GM19397 (cell line): ENCODE results near the gene IGSF3.
"Not testable (repeated sequence)": the region's sequence is repeated elsewhere in the genome, so short reads cannot be mapped to it uniquely, and the experiment has no call there.

Source experiments
- ATAC-seq: cut with Tn5 transposase; IDR thresholded peaks from one replicate; pipeline ENCODE4 v1.9.1; 2021; ENCODE audit warnings: mild to moderate bottlenecking, moderate library complexity; ENCODE audit not compliant: unreplicated experiment

Gene IGSF3

DNA sequence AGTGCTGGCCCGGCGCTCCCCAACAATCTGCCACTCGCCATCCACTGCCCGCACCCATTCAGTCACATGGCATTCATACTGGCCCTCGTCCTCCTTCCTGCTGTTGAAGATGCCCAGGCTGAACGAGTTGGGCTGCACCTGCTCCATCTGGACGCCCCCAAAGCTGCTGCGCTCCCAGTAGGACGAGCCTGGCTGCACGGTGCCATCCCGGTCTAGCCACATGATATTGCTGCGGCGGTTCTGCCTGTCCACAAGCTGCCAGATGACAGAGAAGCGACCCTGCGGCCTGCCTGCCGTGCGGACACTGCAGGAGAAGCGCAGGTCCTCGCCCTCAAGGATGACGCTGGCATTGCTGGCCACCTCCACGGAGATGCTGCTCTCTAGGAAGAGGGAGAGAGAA lies 63.9 kb downstream of the IGSF3 start:
- not testable (repeated sequence) for ATAC-seq

DNA sequence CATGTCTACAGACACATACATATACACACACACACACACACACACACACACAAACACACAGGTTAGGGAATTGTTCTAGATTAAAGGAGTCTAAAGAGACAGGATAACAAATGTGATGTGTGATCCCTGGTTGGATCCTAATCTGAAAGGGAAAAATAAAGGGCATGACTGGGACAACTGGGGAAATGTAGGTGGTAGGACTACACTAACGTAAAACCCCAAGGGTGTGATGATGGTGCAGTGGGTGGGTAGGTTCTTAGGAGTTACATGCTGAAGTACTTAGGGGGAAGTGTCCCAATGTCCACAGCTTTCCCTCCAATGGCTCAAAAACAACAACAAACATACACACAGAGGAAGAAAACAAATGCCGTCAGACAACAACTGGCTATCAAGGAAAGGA lies 68.2 kb downstream of the IGSF3 start:
- ATAC-seq, result not testable (repeated sequence)

DNA sequence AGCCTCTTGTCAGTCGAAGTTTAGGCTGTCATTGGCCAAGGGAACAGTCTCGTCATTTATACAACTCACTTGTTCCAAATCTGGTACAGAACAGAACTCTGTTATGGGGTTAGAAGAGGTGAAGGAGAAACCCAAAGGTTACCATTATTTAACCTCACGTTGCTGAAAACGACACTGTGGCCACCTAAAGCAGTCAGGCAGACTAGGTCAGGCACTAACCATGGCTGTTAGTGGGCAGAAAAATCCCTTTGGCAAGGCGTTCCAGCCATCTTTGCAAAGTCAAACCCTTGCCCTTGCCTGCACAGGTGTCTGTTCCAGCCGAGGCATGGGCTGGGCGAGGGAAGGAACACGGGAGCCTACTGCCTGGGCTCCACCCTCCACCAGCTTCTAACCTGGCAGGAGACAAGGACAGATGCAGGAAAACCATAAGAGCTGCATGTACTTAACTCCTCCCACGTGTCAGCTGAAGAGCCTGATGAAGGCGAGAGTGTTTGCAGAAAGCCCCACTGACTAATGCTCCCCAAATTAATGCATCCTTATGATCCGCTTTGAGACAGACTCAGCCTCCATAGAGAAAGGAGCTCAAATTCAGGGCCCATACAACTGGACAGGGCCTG lies 69.0 kb downstream of the IGSF3 start:
- not testable (repeated sequence) for ATAC-seq

DNA sequence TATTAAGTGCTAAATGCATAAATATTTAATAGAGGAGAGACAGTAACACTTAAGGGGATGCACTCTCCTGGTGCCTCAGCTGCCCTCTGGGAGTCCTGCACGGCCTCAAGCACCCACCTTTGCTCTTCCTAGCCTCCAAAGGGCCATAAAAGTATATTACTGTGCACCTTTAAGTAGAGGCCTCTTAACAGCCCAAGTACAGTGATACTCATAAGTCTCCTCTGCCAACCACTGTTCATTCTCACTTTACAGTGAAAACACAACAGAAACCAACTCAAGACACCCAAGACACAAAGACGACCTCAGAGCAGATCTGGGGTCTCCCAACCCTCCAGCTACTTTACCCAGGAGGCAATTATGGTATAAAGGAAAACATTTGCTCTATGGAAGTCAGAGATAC lies 70.1 kb downstream of the IGSF3 start:
- ATAC-seq, result peak; percentile 52

DNA sequence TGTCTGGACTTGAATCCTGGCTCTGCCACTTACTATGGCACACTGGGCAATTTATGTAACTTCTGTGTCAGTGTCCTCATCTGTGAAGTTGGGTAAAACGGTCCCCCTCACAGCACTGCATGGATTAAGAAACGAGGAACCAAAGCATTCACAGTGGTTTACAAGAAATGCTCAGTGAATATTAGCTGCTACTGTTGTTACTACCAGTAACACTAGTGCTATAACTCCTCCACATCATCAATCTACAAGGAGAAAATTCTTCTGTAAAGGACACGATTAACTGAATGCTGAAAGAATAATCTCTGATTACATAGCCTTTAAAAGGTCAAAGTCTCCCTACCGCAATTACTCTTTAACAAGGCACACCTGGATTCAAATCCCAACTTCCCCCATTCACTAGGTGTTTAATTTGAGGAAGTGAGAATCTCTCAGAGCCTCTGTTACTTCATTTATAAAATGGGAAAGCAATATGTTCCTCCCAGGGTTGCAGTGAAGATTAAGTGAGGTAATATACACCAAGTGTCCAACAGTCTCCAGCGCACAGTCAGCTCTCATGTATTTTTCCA lies 70.7 kb downstream of the IGSF3 start:
- ATAC-seq, result not testable (repeated sequence)

DNA sequence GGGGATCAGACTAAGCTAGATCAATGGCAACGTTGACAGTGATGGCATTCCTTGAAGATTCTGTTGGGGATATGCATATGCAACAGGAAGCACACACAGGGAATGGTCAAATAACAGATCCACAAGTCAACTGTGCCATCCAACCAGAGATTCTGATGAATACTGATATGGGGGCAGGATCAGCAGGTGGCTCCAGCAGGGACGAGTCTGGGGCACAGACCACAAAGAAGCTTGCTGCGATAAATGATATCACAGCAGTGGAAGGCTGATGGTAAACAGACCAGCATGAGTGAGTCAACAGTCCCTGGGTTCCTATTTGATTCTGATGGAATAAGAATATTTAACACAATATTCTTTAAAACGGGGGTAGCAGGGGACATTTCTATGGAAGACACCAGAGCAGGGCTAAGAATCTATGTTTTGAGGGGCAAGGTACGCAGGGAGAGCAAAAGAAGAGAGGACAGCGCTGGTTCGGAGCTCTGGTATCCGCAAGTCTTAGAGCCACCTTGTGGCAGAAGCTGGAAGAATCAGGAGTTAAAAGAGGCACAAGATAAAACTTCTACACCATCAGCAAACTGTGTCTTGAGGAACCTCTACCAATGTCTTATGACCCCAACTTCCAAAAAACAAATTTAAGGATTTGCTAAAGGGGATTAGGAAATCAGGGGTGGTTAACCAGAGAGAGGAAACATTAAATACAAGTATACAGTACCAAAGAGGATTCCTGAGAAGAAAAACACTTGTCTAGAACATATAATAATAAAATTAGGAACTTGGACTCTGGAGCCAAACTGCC lies 71.4 kb downstream of the IGSF3 start:
- ATAC-seq, result peak; percentile 42

DNA sequence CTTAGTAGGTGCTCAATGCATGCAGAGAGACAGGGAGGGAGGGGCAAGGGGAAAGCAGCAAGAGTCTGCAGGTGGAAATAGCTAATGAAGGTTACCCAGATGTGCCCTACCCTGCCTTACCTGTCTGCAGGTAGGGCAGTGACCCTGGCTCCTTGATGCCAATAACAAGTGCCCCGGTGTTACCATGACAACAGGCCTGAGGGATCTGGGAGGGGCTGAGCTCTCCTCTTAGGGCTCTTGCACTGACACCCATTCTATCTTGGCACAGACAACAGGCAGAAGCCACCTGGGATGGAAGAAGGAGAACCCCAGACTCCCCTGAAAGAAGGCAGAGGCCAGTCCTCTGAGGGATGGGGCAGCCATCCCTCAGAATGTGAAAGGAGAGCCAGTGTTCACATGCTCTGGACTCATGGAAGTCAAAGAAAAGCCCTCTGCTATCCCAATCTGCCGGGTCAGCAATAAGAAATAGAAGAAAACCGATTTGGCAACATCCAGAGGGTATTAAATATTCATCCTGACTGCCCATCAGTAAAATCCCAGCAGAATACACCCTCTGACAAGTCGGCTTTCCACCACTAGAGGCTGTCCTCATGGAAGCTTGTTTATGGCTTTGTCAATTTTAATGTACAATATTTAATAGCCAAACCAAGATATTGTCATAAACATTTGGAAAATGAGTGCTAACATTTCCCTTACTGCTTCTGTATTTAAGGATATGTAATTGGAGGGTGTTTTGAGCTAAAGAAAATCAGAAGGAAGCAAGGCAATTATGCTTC lies 72.3 kb downstream of the IGSF3 start:
- ATAC-seq, result not testable (repeated sequence)

DNA sequence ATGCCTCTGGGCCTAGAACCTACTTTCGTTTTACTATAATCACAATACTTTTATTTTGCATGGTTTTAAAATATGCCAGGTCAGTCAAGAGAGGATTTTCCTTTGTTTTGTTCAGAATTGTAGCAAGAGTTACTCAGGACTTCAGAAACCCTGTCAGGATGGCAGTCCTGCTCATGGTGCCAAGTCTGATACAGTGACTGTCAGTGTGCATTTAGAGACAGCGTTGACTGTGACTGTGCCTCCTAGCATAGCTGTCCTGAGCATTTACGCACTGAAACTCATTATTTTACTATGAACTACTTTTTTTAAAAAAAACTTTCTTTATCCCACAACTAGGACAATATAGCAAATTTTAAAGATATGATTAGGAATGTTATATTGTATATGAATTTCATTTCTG lies 73.6 kb downstream of the IGSF3 start:
- not testable (repeated sequence) for ATAC-seq

DNA sequence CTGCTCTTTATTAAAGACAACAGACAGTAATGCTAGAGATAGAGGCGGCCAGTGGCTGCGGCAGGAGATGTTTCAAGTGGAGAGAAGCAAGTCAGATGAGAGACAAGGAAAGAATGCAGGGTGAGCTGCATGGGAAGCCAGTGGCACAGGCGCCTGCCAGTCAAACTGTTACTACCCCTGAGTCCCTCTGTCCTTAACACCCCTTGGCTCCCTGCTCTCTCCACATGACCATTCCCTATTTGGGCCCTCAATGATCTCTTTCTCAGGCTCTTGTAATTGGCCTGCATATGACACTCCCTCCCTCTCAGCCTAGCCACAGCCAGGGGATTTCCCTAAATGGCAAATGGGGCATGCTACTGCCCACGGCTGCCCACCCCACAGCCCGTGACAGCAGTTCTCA lies 74.1 kb downstream of the IGSF3 start:
- not testable (repeated sequence) for ATAC-seq

DNA sequence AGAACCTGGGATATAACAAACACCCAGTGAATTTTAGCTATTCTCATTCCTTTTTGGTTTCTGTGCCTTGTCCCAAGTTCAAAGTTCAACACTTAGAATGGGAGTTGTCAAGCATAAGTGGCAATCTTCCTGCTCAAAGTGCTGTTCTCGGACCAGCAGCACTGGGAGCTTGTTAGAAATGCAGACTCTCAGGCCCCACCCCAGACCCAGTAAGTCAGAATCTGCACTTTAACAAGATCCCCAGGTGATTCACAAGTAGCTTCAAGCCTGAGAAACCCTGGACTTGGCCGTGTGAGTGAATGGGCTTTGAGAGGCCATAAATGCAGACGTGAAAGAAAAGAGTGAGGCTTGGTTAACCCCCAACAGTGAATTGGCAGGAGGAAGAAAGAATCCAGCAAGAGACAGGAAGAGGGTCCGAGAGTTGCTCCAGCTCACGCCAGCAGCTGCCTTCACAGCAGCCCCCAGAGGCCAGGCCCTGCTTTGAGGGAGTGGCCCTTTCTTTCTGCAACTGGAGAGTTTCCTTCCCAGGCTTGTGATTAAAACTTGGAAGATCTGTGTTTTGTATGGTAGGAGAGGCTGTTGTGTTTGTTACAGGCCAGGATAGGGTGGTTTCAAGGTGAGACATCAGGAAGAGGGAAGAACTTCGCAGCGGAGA lies 75.5 kb downstream of the IGSF3 start:
- not testable (repeated sequence) for ATAC-seq

DNA sequence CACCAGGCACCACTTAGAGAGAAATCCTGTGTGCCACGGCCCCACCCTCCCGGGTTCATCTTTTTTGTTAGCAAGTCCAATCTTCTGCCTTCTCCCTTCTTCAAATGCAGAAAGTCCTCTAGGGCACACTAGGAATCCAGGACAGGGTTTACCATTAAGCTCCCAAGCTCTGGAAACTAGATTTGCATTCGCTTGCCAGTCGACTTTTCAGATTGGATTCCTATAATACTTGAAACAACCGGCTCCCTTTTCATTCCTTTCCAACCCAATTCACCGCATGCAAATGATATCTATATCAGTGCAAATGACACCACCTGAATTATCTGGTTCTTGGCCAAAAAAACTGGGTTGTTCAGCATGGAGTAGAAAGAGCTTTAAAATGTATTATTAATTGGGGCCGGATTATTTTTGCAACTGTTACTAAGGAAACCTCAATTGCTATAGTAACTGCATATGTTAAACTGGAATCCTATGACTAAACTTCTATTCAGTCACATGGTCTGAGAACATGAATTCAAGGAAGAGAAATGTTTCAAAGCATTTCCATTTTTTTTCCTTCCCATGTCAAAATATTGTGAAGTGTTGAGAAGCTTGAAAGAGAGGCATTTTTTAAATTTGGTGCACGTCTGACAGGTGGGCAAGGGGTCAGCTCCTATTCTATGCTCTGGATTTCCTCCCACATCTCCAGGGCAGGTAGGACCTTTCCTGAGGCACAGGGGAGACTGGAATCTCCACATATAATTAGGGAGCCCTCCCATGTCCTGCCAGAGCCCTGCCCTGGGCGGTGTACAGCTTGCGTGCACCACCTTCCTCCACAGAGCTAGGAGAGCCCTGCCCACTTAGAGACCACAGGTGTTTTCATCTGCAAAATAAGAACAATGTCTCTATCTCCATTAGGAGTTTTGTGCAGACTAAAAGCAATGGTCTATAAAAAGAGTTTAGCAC lies 76.3 kb downstream of the IGSF3 start:
- not testable (repeated sequence) for ATAC-seq

DNA sequence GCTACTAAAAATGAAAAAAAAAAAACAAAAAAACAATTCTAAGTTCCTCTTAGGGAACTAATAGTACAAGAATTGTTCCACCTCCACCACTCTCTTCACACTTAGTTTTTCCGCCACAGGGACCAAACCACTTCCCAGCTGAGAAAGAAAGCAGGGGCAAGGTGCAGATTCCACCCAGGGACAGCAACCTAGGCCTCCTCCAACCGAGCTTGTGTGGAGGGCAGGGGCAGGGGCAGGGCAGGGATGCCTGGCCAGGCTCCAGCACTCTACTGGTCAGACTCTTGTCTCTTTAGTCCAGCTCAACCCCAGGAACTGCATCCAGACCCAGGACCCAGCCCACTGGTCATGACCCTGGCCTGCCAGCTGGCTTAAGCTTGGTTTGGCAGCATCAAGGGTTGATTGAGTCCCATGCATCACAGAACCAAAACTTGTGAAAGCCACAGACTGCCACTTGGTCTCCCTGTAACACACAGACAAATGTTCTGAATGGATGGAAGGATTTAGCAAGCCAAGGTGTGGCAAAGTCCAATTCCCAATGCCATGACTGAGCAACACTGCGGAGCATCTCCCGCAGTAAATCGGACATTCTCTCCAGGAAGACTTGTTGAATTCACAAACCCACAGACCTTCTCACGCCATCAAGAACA lies 77.1 kb downstream of the IGSF3 start:
- ATAC-seq, result not testable (repeated sequence)

DNA sequence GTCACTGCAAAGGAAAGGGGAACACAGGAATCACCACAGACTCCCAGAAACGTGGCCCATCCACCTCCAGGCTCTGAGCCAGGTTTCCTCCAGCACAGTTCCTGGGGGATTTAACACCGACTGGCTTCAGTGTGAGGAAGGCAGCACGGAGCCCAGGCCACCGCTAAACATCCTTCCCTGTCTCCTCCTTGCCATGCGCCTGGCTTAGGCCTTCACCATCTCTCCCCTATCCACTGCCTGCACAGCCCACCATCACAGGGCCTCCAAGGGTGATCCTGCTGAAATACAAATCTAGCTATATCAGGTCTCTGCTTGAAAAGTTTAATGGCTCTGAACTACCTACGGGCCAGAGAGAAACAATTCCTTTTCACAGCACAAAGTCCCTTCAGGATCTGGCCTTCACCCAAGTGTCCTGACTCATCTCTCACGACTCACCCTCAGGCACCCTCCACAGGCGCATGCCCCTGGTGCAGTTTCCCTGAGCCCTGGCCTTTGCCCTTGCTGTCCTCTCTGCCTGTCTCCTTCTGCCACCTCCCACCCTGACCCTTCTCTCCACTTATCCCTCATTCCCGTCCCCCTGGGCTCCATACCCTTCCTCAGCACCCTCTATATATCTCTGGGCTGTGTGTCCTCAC lies 78.3 kb downstream of the IGSF3 start:
- not testable (repeated sequence) for ATAC-seq

DNA sequence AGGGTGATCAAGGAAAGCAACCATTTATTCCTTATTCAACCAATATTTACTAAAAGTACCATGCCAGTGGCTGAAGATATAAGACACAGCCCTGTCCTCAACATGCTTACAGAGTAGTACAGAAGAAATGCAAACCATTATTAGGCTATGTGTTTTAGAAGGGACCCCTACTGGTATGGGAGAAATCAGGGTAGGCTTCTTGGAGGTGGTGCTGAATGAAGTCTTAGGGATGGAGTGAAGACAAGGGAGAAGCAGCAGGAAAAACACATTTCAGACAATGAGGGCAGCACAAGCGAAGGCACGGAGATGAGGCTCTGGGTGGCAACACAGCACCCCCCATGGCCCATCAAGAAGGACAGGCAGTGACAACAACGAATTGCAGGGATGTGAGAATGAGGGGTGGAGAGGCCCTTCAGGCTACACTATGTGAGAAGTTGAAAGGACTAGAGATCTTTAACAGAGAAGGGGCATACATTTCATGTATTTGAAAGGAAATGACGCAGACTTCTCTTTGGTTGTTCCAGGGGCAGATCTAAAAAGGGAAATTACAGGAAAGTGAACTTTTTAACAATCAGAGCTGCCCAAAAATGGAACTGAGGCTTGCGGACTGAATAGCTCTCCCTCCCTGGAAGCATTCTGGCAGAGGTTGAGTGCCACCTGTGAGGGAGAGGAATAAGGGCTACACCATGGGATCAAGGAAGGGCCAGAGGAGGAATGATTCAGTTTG lies 79.9 kb downstream of the IGSF3 start:
- no peak for ATAC-seq

DNA sequence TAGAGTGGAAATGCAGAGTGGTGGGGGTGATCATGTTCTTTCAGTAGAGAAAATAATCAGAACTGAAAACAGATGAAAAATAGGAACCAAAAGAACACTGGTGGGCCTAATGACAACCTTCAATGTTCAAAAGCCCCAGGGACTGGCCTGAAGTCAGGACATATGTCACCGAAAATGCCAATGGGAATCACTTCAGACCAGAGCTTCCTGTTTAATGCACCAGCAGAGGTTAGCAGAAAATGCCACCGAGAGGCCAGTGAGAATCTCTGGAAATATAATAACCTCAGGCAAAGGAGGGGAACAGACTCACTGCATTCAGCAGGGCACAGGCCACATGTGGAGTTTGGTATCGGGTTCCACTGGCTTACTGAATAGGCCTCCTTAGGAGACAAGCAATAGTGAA lies 80.8 kb downstream of the IGSF3 start:
- peak; percentile 39 for ATAC-seq

DNA sequence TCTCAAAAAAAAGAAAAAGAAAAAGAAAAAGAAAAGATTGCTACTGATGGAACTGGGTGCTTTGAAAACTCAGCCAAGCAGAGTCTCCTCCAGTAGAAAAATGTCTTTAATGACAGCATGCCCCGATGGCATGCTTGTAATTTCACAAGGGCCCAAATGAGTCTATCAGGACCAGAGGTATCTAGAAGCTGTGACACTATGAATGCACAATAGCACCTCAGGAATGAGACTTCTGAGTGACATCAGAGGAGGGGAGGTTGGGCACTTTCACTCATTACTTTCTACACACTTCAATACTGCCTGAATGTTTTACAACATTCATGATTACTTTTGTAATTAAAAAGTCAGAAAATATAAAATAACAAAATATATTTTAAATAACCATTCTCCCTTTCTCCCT lies 81.6 kb downstream of the IGSF3 start:
- ATAC-seq, result no peak

DNA sequence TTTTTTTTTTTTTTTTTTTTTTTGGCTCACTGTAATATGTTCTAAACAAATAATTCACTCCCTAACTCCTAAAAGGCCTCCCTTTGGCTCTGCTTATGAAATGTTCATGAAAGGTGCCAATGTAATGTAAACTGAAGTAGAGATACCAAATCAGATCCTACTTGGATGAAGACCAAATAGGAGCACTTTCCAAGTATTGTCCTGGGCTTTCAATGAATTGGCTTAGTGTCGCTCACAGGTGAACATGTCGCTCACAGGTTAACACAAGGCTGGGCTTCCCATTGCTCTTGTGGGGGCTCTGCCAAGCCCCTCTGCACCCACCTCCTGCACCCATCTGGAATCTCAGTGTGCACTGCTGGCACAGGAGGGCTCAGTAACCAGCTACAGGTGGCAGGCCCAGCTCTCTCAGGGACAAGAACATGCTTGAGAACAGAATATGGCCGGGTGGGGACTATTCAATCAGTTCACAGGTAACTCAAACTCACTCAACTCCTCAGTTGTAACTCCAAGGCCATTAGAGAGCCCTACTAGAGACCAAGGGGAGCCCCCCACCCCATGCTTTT lies 86.1 kb downstream of the IGSF3 start:
- ATAC-seq, result no peak
